Glomerular endothelial cell (primary cell): ENCODE measurements around the gene CFDP1. TPM values are rescaled to one million over a fixed set of nuclear protein-coding genes. Genes with fewer than 3 reads are reported as not detected.

Experiments
- total RNA-seq: library from RNA; depleted of rRNA; stranded (reverse); fragments of >200 nt; gene quantifications from 2 replicates; pipeline ENCODE4 v1.2.3, GENCODE V29; 2015

Gene CFDP1
- total RNA-seq, 1 donor from 2014 or later: 74.8 TPM

Other genes starting within 250 kb of the CFDP1 start
- not detected in 2 replicates for gene CTRB2, start 226.3 kb downstream of the CFDP1 start, total RNA-seq
- not detected in 2 replicates for gene CTRB1, start 214.5 kb downstream of the CFDP1 start, total RNA-seq
- 255 and 278 TPM in 2 replicates for gene BCAR1, start 181.9 kb downstream of the CFDP1 start, total RNA-seq
- 10.1 and 22.6 TPM in 2 replicates for gene TMEM170A, start 31.2 kb upstream of the CFDP1 start, total RNA-seq
- gene CHST6, start 61.9 kb upstream of the CFDP1 start, total RNA-seq: 0.34 and 1.5 TPM in 2 replicates
- gene CHST5, start 102.6 kb upstream of the CFDP1 start, total RNA-seq: 0.12 TPM in 1 of 2 replicates, not detected in the other
- 5.6 and 14.3 TPM in 2 replicates for gene TMEM231, start 122.7 kb upstream of the CFDP1 start, total RNA-seq
- 57.9 and 118 TPM in 2 replicates for gene GABARAPL2, start 132.9 kb upstream of the CFDP1 start, total RNA-seq
- gene ADAT1, start 189.8 kb upstream of the CFDP1 start, total RNA-seq: 42.5 and 120 TPM in 2 replicates
- gene KARS1, start 214.2 kb upstream of the CFDP1 start, total RNA-seq: 157 and 159 TPM in 2 replicates
- 46.3 and 69.3 TPM in 2 replicates for gene TERF2IP, start 214.3 kb upstream of the CFDP1 start, total RNA-seq
- not detected in 2 replicates for gene CPHXL2, start 243.5 kb upstream of the CFDP1 start, total RNA-seq